Calu3 (cell line): ENCODE measurements around the gene TXNDC5. TPM values are rescaled to one million over a fixed set of nuclear protein-coding genes. Genes with fewer than 3 reads are reported as not detected.

Source experiments
- BruUV-seq: library from RNA; stranded (reverse); fragments of 400-500 nt; replicated peaks from 2 replicates; lab custom pipeline; 2021; lab: Mats Ljungman, UMichigan
- CTCF ChIA-PET: fragments of 300-600 bp; sonication (Branson Sonifier 250); formaldehyde crosslinking; loops from one replicate; lab custom pipeline; 2022; ENCODE audit warnings: antibody characterized with exemption; lab: Charles Lee
- DNase-seq: peaks from one replicate; pipeline ENCODE4 v3.0.0; 2022
- H3K27ac Mint-ChIP-seq: one replicate; pipeline ENCODE4 v1.8.0; 2022; ENCODE audit warnings: mixed read lengths; ENCODE audit not compliant: unreplicated experiment
- H3K27me3 Mint-ChIP-seq: one replicate; pipeline ENCODE4 v1.8.0; 2022; ENCODE audit warnings: mixed read lengths; ENCODE audit not compliant: unreplicated experiment
- H3K36me3 Mint-ChIP-seq: one replicate; pipeline ENCODE4 v1.8.0; 2022; ENCODE audit warnings: mild to moderate bottlenecking, moderate library complexity, mixed read lengths; ENCODE audit not compliant: insufficient read depth, unreplicated experiment
- H3K4me1 Mint-ChIP-seq: one replicate; pipeline ENCODE4 v1.8.0; 2022; ENCODE audit warnings: mild to moderate bottlenecking, low read depth, mixed read lengths; ENCODE audit not compliant: unreplicated experiment
- H3K4me3 Mint-ChIP-seq: one replicate; pipeline ENCODE4 v1.8.0; 2022; ENCODE audit warnings: mild to moderate bottlenecking, low read depth, moderate library complexity, mixed read lengths; ENCODE audit not compliant: unreplicated experiment
- H3K9me3 Mint-ChIP-seq: one replicate; pipeline ENCODE4 v1.8.0; 2022; ENCODE audit warnings: low read depth, mixed read lengths; ENCODE audit not compliant: unreplicated experiment
- CTCF ChIP-seq: fragments of 200-600 bp; IDR thresholded peaks from one replicate; pipeline ENCODE4 v1.8.0; 2022; ENCODE audit warnings: antibody characterized with exemption; ENCODE audit not compliant: unreplicated experiment
- intact Hi-C: fragments of 100-400 bp; cut with micrococcal nuclease; formaldehyde crosslinking; loops from one replicate; pipeline ENCODE4 v1.10.0; 2022; ENCODE audit not compliant: unreplicated experiment
- total RNA-seq: library from RNA; stranded (reverse); gene quantifications from 2 replicates; pipeline ENCODE4 v1.2.3, GENCODE V29; 2022

The TXNDC5 gene
- total RNA-seq, 1 experiment from 2014 or later: 111 TPM

GRCh38 chr6:7881765-7882500, 28.7 kb downstream of the TXNDC5 start:
- CTCF ChIA-PET: no interaction called here
- H3K9me3 Mint-ChIP-seq: no peaks in the 10 kb centered on the region
- BruUV-seq: TSS peak; percentile 53
- peaks cover 28% of the 10 kb centered on the region for H3K36me3 Mint-ChIP-seq
- no peak overlapping the region for H3K27ac Mint-ChIP-seq
- no peak for DNase-seq
- no peak overlapping the region for H3K4me3 Mint-ChIP-seq
- peaks cover 22% of the 10 kb centered on the region for H3K4me1 Mint-ChIP-seq
- no peak for TF ChIP-seq CTCF
- intact Hi-C loops: loop anchor here (10.0 kb wide), 1 partner anchor 157 kb away; the partner anchor contains the start of gene BMP6
- H3K27me3 Mint-ChIP-seq: no peaks in the 10 kb centered on the region

- intact Hi-C loops: loop anchor here (10.0 kb wide), 1 partner anchor 156 kb away; the partner anchor contains the start of gene BMP6
- no TSS peak for BruUV-seq
- Mint-ChIP-seq H3K36me3 (peaks cover 23% of the 10 kb centered on the region), H3K9me3 (no peaks in the 10 kb centered on the region), H3K4me1 (peaks cover 32% of the 10 kb centered on the region), H3K27ac (no peak overlapping the region), H3K4me3 (no peak overlapping the region), H3K27me3 (no peaks in the 10 kb centered on the region)
- DNase-seq: no peak
- no peak for TF ChIP-seq CTCF
- CTCF ChIA-PET: interaction anchor here (1.0 kb wide), 1 partner anchor 9 kb away, joined by 3 read pairs; no protein-coding TSS in a partner anchor
Measured at GRCh38 chr6:7880718-7881107, 29.9 kb downstream of the TXNDC5 start.

GRCh38 chr6:7879980-7880717, 30.4 kb downstream of the TXNDC5 start:
- no peak for TF ChIP-seq CTCF
- intact Hi-C loops: loop anchor here (10.0 kb wide), 1 partner anchor 155 kb away; the partner anchor contains the start of gene BMP6
- no peak overlapping the region for H3K4me3 Mint-ChIP-seq
- H3K4me1 Mint-ChIP-seq: peaks cover 32% of the 10 kb centered on the region
- no peak for DNase-seq
- H3K9me3 Mint-ChIP-seq: no peaks in the 10 kb centered on the region
- no TSS peak for BruUV-seq
- CTCF ChIA-PET: interaction anchor here (1.0 kb wide), 1 partner anchor 9 kb away, joined by 3 read pairs; no protein-coding TSS in a partner anchor
- peaks cover 23% of the 10 kb centered on the region for H3K36me3 Mint-ChIP-seq
- no peaks in the 10 kb centered on the region for H3K27me3 Mint-ChIP-seq
- no peak overlapping the region for H3K27ac Mint-ChIP-seq

- no peak overlapping the region for H3K4me3 Mint-ChIP-seq
- H3K4me1 Mint-ChIP-seq: peaks cover 32% of the 10 kb centered on the region
- BruUV-seq: no TSS peak
- DNase-seq: no peak
- no peaks in the 10 kb centered on the region for H3K9me3 Mint-ChIP-seq
- no peak overlapping the region for H3K27ac Mint-ChIP-seq
- intact Hi-C loops: no loop called here
- CTCF ChIA-PET: interaction anchor here (0.5 kb wide), 1 partner anchor 66 kb away, joined by 3 read pairs; no protein-coding TSS in a partner anchor
- no peaks in the 10 kb centered on the region for H3K27me3 Mint-ChIP-seq
- no peak for TF ChIP-seq CTCF
- H3K36me3 Mint-ChIP-seq: peaks cover 18% of the 10 kb centered on the region
Measured at GRCh38 chr6:7879579-7879978, 31.0 kb downstream of the TXNDC5 start.
